AG09319 (cell line): ENCODE data around the gene MKX.

ENCODE experiments used
- DNase-seq: peaks from one replicate; pipeline ENCODE4 v3.0.0-alpha.2; 2010; ENCODE audit warnings: low read depth; ENCODE audit errors: extremely low read depth
- CTCF ChIP-seq: IDR thresholded peaks from 2 replicates; pipeline ENCODE4 v1.5.1; 2011; ENCODE audit warnings: low read depth, mild to moderate bottlenecking, inconsistent platforms, low read length, moderate library complexity

The MKX gene

GRCh38 chr10:27637601-27638000, 108.0 kb downstream of the MKX start:
- peak; percentile 56 for DNase-seq
- TF ChIP-seq CTCF = no peak

DNA sequence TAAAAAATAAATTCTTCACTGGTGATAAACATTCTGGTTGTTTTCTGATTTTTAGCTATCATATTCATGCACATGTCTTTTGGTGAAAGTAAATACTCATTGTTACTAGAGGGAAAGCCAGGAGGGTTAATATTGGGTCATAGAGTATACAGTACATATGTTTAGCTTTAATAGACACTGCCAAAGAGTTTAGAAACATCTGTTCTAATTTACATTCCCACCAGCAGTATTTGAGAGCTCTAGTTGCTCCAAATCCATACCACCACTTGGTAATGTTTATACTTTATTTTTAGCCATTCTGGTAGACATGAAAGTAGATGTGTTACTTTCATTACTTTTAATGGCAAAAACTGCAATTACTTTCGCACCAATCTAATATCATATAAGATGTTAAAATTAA, 108.8 kb downstream of the MKX start:
- TF ChIP-seq CTCF = no peak
- no peak for DNase-seq

- no peak for DNase-seq
- TF ChIP-seq CTCF = no peak
Observed at GRCh38 chr10:27635699-27636270, 109.8 kb downstream of the MKX start.

GRCh38 chr10:27635290-27635689, 110.3 kb downstream of the MKX start:
- DNase-seq = no peak
- no peak for TF ChIP-seq CTCF

GRCh38 chr10:27628621-27629020, 117.0 kb downstream of the MKX start:
- DNase-seq = no peak
- TF ChIP-seq CTCF = no peak

GRCh38 chr10:27626890-27627289, 118.7 kb downstream of the MKX start:
- TF ChIP-seq CTCF = no peak
- DNase-seq = no peak

DNA sequence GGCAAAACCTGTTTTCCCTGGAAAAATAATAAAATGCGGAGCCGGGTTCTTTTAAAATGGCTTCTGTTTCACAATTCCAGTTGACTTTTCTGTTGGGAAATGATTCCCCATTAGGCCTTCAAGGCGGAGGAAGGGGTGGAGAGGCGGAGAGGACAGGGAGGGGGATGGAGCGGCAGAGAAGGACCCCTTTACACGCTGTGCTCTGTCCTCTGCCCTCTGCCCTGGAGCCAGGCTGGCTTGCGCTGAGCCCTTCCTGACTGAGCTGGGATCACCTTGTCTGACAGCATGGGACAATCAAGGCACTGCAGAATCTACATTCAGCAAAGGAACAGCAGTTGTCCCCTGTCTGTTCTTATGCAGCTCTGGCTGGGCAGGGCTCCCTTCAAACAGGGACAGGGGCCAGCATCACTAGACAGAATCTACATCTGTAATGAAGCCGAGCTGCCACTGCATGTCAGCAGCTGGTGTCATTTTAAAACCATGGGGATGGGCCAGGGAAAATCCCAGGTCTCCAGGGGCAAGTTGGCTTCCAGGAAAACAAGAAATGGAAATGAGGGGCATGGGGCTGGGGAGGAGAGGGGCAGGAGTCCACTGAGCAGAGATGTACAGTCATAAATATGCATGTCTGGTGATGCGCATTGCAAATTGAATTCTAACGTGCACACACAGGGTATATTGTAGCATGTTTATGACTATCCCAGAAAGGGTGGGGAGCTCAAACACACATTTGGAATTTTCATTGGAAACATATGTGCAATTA, 120.0 kb downstream of the MKX start:
- no peak for DNase-seq
- TF ChIP-seq CTCF = no peak
